ENCODE measurements around the gene TBX3.
"Not testable (repeated sequence)": the region's sequence is repeated elsewhere in the genome, so short reads cannot be mapped to it uniquely, and the experiment has no call there.

- TF ChIP-seq, protein P1, sequence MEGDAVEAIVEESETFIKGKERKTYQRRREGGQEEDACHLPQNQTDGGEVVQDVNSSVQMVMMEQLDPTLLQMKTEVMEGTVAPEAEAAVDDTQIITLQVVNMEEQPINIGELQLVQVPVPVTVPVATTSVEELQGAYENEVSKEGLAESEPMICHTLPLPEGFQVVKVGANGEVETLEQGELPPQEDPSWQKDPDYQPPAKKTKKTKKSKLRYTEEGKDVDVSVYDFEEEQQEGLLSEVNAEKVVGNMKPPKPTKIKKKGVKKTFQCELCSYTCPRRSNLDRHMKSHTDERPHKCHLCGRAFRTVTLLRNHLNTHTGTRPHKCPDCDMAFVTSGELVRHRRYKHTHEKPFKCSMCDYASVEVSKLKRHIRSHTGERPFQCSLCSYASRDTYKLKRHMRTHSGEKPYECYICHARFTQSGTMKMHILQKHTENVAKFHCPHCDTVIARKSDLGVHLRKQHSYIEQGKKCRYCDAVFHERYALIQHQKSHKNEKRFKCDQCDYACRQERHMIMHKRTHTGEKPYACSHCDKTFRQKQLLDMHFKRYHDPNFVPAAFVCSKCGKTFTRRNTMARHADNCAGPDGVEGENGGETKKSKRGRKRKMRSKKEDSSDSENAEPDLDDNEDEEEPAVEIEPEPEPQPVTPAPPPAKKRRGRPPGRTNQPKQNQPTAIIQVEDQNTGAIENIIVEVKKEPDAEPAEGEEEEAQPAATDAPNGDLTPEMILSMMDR (IDR thresholded peaks at IDR 0.05) = not testable (repeated sequence)
- not testable (repeated sequence) for TF ChIP-seq EZH2 (IDR thresholded peaks at IDR 0.05)
Observed at GRCh38 chr12:114722176-114722575, 38.2 kb upstream of the TBX3 start.
